HG03378 (cell line): Measurements from ENCODE around the gene GET3.

Experiments
- ATAC-seq: cut with Tn5 transposase; IDR thresholded peaks from one replicate; pipeline ENCODE4 v1.9.1; 2021; ENCODE audit warnings: mild to moderate bottlenecking, moderate library complexity; ENCODE audit not compliant: unreplicated experiment

Gene GET3

DNA sequence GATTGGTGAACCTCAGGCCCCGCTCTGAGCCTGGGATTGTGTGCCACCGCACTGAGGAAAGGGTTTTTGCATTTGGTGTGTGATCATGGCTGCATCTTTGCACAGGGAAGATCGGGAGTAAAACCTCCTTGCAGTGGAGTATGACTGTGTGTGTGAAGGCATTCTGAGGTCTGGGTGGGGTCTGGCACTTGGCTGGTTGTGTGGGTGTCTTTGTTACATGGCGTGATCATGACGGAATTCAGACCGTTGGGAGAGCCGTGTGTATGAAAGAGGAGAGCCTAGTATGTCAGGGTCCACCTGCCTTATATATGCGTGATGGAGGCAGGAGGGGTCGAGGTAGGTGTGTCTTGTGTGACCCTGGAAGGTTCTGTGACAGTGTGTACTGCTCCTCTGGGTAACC lies 13.6 kb downstream of the GET3 start:
- ATAC-seq: no peak

DNA sequence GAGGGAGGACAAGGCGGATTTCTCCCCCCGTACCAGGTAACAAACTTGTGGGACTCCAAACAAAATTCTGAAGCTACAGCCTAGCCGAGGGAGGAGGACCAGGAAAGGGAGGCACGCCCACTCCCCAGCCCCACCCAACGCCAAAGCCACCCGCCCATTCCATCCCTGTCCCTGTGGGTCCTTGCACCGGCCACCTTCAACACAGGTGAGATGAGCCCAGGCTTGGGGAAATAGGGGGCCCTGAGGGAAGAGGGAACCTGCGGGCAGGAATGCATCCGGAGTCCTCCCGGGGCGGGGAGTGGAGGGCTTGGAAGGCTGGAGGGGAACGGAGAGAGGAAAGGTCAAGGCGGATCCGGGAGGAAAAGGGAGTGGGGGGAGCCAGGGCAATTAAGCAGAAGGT lies 14.3 kb downstream of the GET3 start, which contains the start of gene BEST2:
BEST2 (plus strand) TSS at position 157 of the 400 bp plus-strand sequence. CDS start 802 bp downstream, outside the sequence.
- ATAC-seq: no peak

DNA sequence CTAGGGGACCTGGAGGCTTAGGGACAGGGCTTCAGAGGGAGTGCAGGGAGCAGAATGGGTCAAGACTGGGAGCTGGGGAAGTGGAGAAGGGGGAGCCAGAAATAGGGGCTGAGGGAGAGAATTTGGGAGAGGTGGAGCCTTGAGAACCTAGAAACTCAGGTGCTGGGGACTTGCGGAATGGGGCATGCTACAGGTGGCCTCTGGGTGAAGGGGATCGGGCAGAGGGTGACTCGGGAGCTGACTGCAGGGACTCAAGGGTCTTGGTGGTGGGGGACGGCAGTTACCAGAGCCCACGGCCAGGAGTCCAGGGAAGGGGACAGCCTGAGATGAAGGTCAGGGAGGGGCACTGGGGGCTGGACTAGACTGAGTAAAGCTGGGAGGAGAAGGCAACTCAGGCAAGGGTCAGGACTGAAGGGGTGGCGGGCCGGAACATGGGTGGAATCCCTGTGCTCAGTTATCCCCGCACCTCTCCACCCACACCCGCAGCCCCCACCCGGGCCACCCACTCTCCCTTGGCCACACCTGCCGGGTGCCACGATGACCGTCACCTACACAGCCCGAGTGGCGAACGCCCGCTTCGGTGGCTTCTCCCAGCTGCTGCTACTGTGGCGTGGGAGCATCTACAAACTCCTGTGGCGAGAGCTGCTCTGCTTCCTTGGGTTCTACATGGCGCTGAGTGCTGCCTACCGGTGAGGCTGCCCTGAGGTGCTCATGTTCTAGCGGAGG lies 14.9 kb downstream of the GET3 start:
- no peak for ATAC-seq

DNA sequence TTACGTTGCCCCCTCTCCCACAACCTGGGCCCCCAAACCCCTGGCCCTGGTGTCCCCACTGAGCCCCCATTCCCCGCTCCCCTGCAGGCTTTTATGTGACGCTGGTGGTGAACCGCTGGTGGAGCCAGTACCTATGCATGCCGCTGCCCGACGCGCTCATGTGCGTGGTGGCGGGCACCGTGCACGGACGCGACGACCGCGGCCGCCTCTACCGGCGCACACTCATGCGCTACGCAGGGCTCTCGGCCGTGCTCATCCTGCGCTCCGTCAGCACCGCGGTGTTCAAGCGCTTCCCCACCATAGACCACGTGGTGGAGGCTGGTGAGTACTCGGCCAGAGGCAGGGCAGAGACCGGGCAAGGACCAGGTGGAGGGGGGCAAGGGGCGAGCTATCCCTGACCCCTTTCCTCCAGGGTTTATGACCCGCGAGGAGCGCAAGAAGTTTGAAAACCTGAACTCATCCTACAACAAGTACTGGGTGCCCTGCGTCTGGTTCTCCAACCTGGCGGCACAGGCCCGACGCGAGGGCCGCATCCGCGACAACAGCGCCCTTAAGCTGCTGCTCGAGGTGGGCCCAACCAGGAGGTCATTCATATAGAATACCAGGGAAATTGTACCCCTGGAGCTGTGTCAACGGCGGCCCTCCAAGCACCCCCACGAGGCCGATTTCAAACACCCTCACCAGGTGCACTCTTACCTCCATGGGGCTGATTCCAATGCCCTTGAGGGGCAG lies 17.3 kb downstream of the GET3 start:
- no peak for ATAC-seq

DNA sequence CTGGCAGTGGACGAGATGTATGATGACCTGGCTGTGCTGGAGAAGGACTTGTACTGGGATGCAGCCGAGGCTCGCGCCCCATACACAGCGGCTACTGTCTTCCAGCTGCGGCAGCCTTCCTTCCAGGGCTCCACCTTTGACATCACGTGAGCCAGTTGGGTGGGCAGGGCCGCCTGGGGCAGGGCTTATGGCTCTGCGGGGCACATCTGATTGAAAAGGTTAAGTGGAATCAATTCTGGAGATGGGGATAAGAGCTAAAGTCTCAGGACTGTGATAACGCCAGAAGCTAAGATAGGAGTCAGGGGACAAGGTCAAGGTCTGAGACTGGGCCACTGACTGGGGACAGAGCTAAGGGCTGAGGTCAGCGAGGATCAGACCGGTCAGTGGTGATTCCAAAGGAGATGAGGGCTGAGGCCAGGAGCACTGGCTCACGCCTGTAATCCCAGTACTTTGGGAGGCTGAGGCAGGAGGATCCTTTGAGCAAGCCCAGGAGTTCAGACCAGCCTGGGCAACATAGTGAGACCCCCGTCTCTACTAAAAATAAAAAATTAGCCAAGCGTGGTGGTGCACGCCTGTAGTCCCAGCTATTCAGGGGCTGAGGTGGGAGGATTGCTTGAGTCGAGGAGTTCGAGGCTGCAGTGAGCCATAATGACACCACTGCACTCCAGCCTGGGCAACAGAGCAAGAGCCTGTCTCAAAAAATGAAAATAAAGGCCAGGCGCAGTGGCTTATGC lies 19.0 kb downstream of the GET3 start:
- ATAC-seq: no peak

DNA sequence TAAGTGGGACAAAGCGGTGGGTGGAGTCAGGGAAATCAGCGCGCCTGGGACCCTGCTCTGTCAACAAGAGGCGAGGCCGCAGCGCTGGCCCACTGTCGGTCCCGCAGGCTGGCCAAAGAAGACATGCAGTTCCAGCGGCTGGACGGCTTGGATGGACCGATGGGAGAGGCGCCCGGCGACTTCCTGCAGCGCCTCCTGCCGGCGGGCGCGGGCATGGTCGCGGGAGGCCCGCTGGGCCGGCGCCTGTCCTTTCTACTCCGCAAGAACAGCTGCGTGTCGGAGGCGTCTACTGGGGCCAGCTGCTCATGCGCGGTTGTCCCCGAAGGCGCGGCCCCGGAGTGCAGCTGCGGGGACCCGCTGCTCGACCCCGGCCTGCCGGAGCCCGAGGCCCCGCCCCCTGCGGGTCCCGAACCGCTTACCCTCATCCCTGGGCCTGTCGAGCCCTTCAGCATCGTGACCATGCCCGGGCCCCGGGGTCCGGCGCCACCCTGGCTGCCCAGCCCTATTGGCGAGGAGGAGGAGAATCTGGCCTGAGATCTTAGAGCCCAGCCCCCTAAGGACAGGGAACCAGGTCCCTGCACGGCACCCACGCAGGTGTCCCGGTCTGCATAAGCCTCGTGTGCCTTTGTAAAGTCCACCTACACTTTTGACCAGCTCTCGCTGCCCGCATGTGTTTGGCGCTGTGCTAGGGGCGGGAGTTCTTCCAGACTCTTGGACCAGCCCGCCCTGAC lies 20.4 kb downstream of the GET3 start:
- no peak for ATAC-seq

DNA sequence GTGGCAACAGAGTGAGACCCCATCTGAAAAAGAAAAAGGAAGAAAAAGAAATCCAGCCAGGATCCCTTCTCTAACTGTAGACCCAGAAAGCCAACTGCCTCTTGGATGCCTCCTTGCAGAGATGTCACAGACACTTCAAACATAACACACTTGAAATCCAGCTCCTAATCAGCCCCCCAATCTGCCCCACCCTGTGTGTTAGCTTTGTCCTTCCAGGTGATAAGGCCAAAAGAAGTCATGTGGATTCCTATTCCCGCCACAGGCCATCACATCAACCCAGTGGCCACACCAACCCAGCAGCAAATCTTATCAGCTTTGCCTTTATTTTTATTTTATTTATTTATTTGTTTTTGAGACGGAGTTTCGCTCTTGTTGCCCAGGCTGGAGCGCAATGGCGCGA lies 22.4 kb downstream of the GET3 start:
- ATAC-seq: no peak

DNA sequence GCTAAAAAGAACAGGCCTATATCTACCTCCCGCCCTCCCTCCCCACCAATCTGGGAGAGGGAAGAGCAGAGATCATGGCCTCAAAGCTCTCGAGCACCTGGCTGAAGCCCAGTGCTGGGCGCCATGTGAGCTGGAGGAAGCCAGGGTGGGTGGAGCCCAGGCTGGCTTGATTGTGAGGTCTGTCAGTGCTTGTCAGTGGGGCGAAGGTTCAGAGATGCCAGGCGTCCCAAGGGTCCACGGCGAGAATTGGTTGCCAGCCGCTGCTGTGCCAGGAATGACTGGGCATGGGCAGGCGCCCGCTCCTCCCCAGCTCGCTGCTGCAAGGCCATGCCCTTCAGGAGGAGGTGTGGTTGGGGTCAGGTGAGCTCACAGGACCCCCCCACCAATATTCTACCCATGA lies 25.8 kb downstream of the GET3 start:
- no peak for ATAC-seq

DNA sequence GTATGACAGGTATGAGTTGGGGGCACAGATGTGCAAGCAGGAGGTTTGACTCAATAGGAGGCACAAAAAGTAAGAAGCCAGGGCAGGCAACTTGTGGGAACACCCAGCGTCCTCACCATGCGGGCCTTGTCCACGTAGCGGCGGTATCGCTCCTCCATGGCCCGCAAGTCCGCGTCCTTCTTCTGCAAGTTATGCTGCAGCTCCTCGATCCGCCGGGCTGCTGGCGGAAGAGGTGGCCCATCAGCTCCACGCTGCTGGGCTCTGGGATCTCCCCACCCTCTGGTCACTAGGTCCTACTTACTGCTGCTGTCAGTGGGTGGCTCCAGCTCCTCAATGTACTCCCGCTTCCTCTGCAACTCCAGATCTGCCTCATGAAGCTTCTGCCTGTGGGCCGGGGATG lies 27.4 kb downstream of the GET3 start:
- no peak for ATAC-seq

DNA sequence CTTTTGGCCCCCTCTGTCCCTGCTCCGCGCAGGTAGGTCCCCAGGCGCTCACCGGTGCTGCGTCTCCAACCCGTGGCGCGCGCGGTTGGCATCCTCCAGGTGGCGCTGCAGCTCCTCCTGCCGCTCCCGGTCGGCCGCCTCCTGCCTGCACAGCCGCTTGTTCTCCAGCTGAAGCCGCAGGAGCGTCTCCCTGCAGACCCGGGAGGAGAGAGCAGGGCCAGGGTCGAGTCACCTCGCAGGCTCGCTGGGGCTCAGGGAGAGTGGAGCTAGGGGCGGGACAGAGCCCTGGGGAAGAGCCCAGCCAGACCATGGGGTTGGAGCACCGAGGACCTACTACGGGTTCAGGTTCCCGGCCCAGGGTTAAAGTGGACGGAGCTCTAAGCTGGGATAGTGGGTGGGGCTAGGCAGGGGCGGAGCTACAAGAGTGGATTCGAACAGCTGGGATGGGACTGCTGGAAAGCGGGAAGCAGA lies 28.8 kb downstream of the GET3 start:
- no peak for ATAC-seq

DNA sequence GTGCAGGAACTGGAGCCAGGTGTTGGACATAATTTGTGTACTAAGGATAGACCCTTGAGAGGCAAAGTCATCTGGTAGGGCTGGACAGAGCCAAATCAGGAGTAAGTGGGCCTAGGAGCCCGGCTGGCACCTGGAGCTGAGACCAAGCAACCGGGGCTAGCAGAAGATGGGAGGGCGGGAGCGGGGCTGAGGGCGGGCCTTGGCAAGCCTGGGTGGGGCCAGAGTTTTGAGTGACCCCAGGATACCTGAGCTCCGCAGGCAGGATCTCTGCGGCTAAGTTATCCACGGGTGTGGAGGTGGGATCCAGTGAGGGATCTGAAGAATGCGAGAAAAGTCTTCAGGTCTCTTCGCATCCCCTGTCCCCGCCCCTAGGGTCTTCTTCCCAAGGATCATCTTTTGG lies 29.9 kb downstream of the GET3 start:
- no peak for ATAC-seq

DNA sequence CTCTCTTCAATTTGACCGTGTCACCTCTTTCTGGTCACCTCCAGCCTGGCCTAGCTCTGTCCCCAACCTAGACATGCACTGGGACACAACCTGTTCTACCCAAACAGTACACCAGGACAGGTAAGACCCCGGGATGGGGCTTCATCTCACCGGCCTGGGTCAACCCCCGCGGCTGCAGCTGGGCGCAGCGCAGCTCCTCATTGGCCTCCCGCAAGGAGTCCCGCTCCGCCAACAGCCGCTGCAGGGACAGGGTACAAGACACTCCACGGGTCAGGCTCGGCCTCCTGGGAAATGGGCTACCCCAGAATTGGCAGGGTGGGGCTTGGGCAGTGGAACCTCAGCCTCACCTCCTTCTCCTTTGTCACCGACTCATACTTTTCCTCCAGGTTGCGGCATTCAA lies 30.4 kb downstream of the GET3 start:
- ATAC-seq: no peak

DNA sequence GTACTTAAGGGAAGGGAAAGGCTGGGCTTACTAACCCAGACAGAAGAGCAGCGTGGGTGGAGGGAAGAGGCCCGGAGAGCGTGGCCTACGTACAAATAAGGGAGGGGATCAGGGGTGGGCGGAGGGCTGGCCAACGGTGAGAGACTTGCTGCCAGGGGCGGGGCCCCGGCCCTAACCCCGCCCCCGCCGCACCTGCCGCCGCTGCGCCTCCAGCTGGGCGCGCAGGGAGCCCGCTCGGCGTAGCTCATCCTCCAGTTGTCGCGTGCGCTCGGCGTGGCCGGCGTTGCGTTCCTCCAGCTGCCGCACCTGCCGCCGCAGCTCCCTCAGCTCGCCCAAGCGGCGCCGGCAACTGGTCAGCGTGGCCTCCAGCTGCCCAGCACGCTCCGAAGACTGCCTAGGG lies 32.4 kb downstream of the GET3 start:
- no peak for ATAC-seq

DNA sequence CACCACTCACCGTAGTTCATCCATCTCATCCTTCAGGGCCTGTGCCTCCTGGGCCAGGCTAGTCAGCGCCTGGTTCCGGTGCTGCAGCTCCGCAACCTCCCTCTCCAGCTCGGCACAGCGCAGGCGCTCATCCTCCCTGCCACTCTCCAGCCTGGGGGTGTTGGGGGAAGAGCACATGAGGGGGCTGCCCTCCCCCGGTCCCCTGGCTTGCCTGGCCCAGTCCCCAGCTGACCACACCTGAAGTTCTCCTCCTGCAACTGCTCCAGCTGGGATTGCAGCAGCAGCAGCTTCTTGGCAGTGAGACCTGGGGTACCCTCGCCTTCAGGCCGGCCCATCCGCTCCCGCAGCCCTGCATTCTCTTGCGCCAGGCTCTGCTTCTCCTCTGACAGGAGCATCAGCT lies 33.6 kb downstream of the GET3 start:
- no peak for ATAC-seq

DNA sequence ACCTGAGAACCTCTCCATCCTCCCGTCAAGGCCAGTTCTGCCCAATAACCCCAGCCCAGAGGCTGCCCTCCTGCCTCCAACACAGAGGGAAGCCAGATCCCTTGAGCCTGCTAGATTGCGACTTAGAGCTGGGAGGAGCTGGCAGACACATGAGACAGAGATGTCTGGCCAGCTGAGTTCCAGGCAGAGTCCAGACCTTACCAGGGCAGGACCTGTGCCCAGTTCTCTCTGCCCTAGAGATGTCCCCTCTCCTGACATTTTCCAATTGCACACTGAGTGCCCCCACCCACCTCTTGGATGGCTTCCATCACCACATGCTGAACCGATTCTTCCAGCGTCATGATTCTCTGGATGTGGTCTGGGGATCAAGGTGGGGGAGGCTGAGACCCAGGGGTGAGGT lies 35.0 kb downstream of the GET3 start:
- no peak for ATAC-seq

DNA sequence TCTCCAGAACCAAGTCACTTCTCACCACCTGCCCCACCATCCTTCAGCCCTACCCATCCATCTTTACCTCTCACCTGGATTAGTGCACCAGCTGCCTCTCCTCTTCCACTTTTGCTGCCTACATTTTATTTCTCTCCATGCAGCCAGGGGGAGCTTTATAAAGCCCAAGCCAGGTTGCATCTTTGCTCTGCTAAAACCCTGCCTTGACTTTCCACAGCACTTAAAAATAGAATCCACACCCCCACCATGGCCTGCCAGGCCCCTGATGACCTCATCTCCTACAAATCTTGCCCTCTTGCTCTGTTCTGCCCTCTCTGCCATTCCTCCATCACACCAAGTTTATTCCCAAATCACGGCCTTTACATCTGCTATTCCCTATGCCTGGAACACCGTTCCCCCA lies 36.3 kb downstream of the GET3 start:
- ATAC-seq: no peak

DNA sequence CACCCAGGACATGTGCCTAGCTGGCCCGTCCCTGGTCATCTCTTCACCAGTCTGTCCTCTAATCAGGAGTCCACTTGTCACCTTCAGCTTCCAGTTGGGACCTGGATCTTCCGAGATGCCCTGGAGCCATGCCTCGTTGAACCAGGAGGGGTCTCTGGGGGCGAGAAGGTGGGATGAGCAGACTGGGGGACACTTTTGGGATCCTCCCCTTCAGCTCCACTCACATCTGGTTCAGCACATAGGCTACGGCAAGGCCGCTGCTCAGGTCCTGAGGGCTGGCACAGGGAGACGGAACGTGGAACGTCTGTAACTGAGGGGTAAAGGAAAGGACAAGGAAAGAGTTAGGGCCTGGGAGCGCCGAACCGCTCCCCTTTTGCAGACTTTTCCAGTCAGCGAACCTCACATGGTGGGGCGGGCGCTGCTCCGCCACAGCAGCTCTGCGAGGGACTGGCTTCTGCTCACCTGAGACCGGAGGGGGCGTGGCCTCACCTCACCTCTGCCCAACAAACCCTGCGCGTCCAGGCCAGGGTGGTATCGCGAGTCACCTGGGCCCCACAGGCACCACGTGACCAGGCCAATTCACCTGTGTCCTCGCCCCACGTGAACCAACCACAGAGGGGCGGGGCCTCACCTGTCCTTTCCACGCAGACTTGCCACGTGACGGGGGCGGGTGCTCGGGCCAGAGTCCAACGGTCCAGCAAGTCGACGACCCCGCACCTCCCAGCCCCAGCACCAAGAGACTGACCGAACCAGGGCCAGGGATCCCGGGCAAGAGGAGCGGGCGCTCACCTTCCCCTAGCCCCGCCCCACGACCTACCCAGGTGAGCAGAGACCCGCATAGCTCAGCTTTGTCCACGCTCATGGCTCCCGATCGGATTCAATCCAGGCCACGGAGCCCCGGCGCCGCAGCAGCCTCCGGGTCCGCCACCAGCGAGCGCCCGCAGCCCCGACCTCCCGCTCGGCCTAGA lies 37.6 kb downstream of the GET3 start, which contains the start of gene HOOK2:
HOOK2 (minus strand) TSS at position 965 of the 968 bp plus-strand sequence; CDS start at position 862, 103 bp downstream.
- ATAC-seq: no peak

DNA sequence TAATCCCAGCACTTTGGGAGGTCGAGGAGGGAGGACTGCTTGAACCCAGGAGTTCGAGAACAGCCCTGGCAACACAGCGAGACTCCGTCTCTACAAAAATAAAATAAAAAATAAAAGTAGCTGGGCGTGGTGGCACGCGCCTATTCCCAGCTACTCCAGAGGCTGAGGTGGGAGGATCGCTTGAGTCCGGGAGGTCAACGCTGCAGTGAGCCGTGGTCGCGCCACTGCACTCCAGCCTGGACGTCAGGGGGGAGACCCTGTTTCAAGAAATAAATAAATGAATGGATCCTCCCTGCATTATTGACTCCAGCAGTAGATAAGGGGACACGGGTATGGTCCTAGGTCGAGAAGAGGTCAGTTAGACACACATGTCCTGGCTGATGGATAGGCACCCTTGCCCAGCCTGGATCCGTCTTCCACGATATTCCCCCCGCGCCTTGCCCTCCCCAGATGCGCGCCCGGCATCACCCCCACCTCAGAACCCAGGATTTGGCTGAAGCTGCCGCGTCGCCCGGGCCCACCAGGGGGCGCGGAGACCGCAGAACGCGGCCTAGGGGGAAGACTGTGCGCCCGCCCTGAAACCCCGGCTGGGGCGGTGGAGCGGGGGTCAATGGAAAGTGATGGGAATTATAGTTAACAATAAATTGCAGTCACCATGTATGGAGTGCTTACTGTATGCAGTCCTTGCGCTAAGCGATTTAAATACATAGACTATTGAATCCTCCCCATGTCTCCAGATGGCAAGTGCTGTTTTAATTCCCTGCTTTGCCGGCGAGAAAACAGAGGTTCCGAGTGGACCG lies 40.1 kb downstream of the GET3 start:
- ATAC-seq: no peak
